HG03025 (cell line): ENCODE measurements around the gene TARBP1.
"Not testable (repeated sequence)": the region's sequence is repeated elsewhere in the genome, so short reads cannot be mapped to it uniquely, and the experiment has no call there.

Experiments used
- ATAC-seq: cut with Tn5 transposase; IDR thresholded peaks from one replicate; pipeline ENCODE4 v1.9.1; 2021; ENCODE audit warnings: mild to moderate bottlenecking, moderate library complexity; ENCODE audit not compliant: unreplicated experiment, low FRiP score

TARBP1 gene

GRCh38 chr1:234438579-234438978 is 40.4 kb downstream of the TARBP1 start:
- no peak for ATAC-seq

- no peak for ATAC-seq
Measured at GRCh38 chr1:234437423-234438171, 41.4 kb downstream of the TARBP1 start.

GRCh38 chr1:234435620-234436019 is 43.4 kb downstream of the TARBP1 start:
- no peak for ATAC-seq

- ATAC-seq, result no peak
Measured at GRCh38 chr1:234434706-234435105, 44.3 kb downstream of the TARBP1 start.

GRCh38 chr1:234433563-234434285 is 45.3 kb downstream of the TARBP1 start:
- ATAC-seq, result peak; percentile 78

- ATAC-seq, result no peak
Measured at GRCh38 chr1:234431255-234431654, 47.7 kb downstream of the TARBP1 start.

- ATAC-seq, result no peak
Measured at GRCh38 chr1:234430691-234431090, 48.3 kb downstream of the TARBP1 start.

- ATAC-seq, result no peak
Measured at GRCh38 chr1:234429434-234429806, 49.6 kb downstream of the TARBP1 start.

- no peak for ATAC-seq
Measured at GRCh38 chr1:234427950-234428646, 50.9 kb downstream of the TARBP1 start.

GRCh38 chr1:234413990-234414389 is 65.0 kb downstream of the TARBP1 start:
- ATAC-seq, result no peak

GRCh38 chr1:234413485-234413884 is 65.5 kb downstream of the TARBP1 start:
- no peak for ATAC-seq

GRCh38 chr1:234412830-234413229 is 66.1 kb downstream of the TARBP1 start:
- no peak for ATAC-seq

- no peak for ATAC-seq
Measured at GRCh38 chr1:234409328-234409727, 69.7 kb downstream of the TARBP1 start.

GRCh38 chr1:234408757-234409156 is 70.2 kb downstream of the TARBP1 start:
- no peak for ATAC-seq

- no peak for ATAC-seq
Measured at GRCh38 chr1:234406871-234407270, 72.1 kb downstream of the TARBP1 start.

GRCh38 chr1:234405676-234406075 is 73.3 kb downstream of the TARBP1 start:
- no peak for ATAC-seq

- ATAC-seq, result no peak
Measured at GRCh38 chr1:234402939-234403338, 76.0 kb downstream of the TARBP1 start.

- no peak for ATAC-seq
Measured at GRCh38 chr1:234401658-234402057, 77.3 kb downstream of the TARBP1 start.

- no peak for ATAC-seq
Measured at GRCh38 chr1:234400773-234401172, 78.2 kb downstream of the TARBP1 start.

GRCh38 chr1:234399515-234399914 is 79.5 kb downstream of the TARBP1 start:
- ATAC-seq, result not testable (repeated sequence)

- ATAC-seq, result peak; percentile 46
Measured at GRCh38 chr1:234398849-234399381, 80.1 kb downstream of the TARBP1 start.
